RPMI8226 (cell line): ENCODE results near the gene CMSS1.
"Not testable (repeated sequence)": the region's sequence is repeated elsewhere in the genome, so short reads cannot be mapped to it uniquely, and the experiment has no call there.

Experiments used
- DNase-seq: peaks from one replicate; pipeline ENCODE4 v3.0.0-alpha.2; 2015

CMSS1 gene

GRCh38 chr3:100096286-100096685, 278.6 kb downstream of the CMSS1 start:
- DNase-seq: not testable (repeated sequence)

- DNase-seq: no peak
Observed at GRCh38 chr3:100096866-100097265, 279.2 kb downstream of the CMSS1 start.

GRCh38 chr3:100097919-100098783, 280.5 kb downstream of the CMSS1 start:
- DNase-seq: no peak

GRCh38 chr3:100098784-100099070, 281.1 kb downstream of the CMSS1 start:
- DNase-seq: no peak

- no peak for DNase-seq
Observed at GRCh38 chr3:100099621-100100020, 282.0 kb downstream of the CMSS1 start.

- no peak for DNase-seq
Observed at GRCh38 chr3:100100425-100100824, 282.8 kb downstream of the CMSS1 start.

GRCh38 chr3:100102757-100103156, 285.1 kb downstream of the CMSS1 start:
- DNase-seq: no peak

- no peak for DNase-seq
Observed at GRCh38 chr3:100103558-100104441, 286.1 kb downstream of the CMSS1 start.

GRCh38 chr3:100104442-100104798, 286.8 kb downstream of the CMSS1 start:
- DNase-seq: no peak

GRCh38 chr3:100104817-100105413, 287.3 kb downstream of the CMSS1 start:
- DNase-seq: no peak

GRCh38 chr3:100105501-100105900, 287.8 kb downstream of the CMSS1 start:
- no peak for DNase-seq

- DNase-seq: no peak
Observed at GRCh38 chr3:100106094-100106493, 288.4 kb downstream of the CMSS1 start.

- DNase-seq: no peak
Observed at GRCh38 chr3:100106531-100107141, 289.0 kb downstream of the CMSS1 start.

- DNase-seq: no peak
Observed at GRCh38 chr3:100107221-100107814, 289.7 kb downstream of the CMSS1 start.

GRCh38 chr3:100108464-100109079, 290.9 kb downstream of the CMSS1 start:
- DNase-seq: no peak

- DNase-seq: no peak
Observed at GRCh38 chr3:100110162-100110561, 292.5 kb downstream of the CMSS1 start.

GRCh38 chr3:100111728-100112127, 294.1 kb downstream of the CMSS1 start:
- DNase-seq: no peak

- DNase-seq: no peak
Observed at GRCh38 chr3:100113723-100114412, 296.2 kb downstream of the CMSS1 start.

- DNase-seq: no peak
Observed at GRCh38 chr3:100114413-100115030, 296.9 kb downstream of the CMSS1 start, which contains the start of gene FILIP1L. Gene FILIP1L (minus strand): TSS chr3:100114501.

GRCh38 chr3:100117093-100117492, 299.4 kb downstream of the CMSS1 start:
- no peak for DNase-seq

- no peak for DNase-seq
Observed at GRCh38 chr3:100120012-100120411, 302.4 kb downstream of the CMSS1 start.
